ENCODE measurements around the gene NR6A1. TPM values are rescaled to one million over a fixed set of nuclear protein-coding genes. Genes with fewer than 3 reads are reported as not detected.
A peak's percentile ranks its signal among the peaks of the same experiment; 100 is the strongest.

Gene NR6A1
- total RNA-seq, 1 donor from 2014 or later = 302 TPM

GRCh38 chr9:124814164-124814535 is 43.0 kb upstream of the NR6A1 start:
- H3K4me1 Mint-ChIP-seq = peaks cover 53% of the 10 kb centered on the region
- Histone ChIP-seq H2AFZ (replicated peaks) (no peak overlapping the region), H3K9me3 (ENCODE audit: low read depth) (no peaks in the 10 kb centered on the region), H3K4me1 (peaks cover 29% of the 10 kb centered on the region), H4K20me1 (ENCODE audit: low read depth) (no peaks in the 10 kb centered on the region), H3K4me3 (no peak overlapping the region), H3K36me3 (no peaks in the 10 kb centered on the region), H3F3A (ENCODE audit: low read depth) (peaks cover 24% of the 10 kb centered on the region), H3K27ac (no peak overlapping the region), H3K9ac (no peak overlapping the region), H3K27me3 (no peaks in the 10 kb centered on the region), H3K79me2 (ENCODE audit: low read depth) (no peaks in the 10 kb centered on the region), H3K4me2 (no peak overlapping the region)
- no peaks in the 10 kb centered on the region for H3K36me3 Mint-ChIP-seq
- TF ChIP-seq, protein P1, sequence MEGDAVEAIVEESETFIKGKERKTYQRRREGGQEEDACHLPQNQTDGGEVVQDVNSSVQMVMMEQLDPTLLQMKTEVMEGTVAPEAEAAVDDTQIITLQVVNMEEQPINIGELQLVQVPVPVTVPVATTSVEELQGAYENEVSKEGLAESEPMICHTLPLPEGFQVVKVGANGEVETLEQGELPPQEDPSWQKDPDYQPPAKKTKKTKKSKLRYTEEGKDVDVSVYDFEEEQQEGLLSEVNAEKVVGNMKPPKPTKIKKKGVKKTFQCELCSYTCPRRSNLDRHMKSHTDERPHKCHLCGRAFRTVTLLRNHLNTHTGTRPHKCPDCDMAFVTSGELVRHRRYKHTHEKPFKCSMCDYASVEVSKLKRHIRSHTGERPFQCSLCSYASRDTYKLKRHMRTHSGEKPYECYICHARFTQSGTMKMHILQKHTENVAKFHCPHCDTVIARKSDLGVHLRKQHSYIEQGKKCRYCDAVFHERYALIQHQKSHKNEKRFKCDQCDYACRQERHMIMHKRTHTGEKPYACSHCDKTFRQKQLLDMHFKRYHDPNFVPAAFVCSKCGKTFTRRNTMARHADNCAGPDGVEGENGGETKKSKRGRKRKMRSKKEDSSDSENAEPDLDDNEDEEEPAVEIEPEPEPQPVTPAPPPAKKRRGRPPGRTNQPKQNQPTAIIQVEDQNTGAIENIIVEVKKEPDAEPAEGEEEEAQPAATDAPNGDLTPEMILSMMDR (IDR thresholded peaks at IDR 0.05) = no peak
- TF ChIP-seq EZH2 (IDR thresholded peaks at IDR 0.05) = no peak
- TF ChIP-seq EZH2phosphoT487 (IDR thresholded peaks at IDR 0.05) = no peak
- peak overlapping the region; percentile 87 for H3K27ac Mint-ChIP-seq
- no peaks in the 10 kb centered on the region for H3K9me3 Mint-ChIP-seq
- no peak overlapping the region for H3K4me3 Mint-ChIP-seq
- DNase-seq (ENCODE audit: low spot score) = no peak
- no peaks in the 10 kb centered on the region for H3K27me3 Mint-ChIP-seq (ENCODE audit: insufficient read depth, low read depth)

DNA sequence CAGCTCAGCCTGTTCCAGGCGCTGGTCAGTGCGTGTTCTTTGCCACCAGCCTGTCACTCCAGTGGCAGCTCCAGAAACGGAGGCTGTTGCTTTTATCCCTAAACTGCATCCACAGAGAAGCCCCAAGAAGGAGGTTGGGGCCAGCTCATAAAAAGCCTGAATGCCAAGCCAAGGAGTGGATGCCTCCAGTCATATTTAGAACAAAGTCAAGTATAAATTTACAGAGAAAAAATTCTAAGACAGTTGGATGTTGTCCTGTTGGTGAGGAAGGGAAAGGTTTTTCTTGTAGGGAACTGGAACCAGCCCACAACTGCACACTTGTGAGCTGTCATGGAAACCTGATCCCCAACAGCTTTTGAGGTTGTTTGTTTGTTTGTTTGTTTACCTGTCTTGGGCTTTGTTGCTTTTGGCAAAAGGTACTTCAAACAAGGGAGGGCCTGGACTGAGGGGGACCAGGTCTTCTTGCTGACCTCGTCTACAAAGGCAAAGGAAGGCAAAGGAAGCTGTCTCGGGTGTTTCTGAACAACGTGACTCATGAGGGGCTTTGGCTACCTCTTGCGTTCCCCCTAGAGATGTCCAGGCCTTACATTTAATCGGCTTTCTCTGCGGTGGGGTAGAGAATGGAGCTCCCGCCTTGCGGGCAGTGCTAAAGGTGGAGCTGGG is 42.5 kb upstream of the NR6A1 start:
- peak overlapping the region; percentile 87 for H3K27ac Mint-ChIP-seq
- Histone ChIP-seq H4K20me1 (ENCODE audit: low read depth) (no peaks in the 10 kb centered on the region), H3K79me2 (ENCODE audit: low read depth) (no peaks in the 10 kb centered on the region), H3K4me3 (no peak overlapping the region), H3K4me1 (peaks cover 29% of the 10 kb centered on the region), H3K9me3 (ENCODE audit: low read depth) (no peaks in the 10 kb centered on the region), H3K9ac (no peak overlapping the region), H3K4me2 (no peak overlapping the region), H3K36me3 (no peaks in the 10 kb centered on the region), H3F3A (ENCODE audit: low read depth) (peaks cover 24% of the 10 kb centered on the region), H2AFZ (replicated peaks) (no peak overlapping the region), H3K27ac (no peak overlapping the region), H3K27me3 (no peaks in the 10 kb centered on the region)
- no peak overlapping the region for H3K4me3 Mint-ChIP-seq
- no peaks in the 10 kb centered on the region for H3K36me3 Mint-ChIP-seq
- no peak for TF ChIP-seq EZH2phosphoT487 (IDR thresholded peaks at IDR 0.05)
- TF ChIP-seq, protein P1 (IDR thresholded peaks at IDR 0.05) = no peak
- TF ChIP-seq EZH2 (IDR thresholded peaks at IDR 0.05) = no peak
- H3K27me3 Mint-ChIP-seq (ENCODE audit: insufficient read depth, low read depth) = no peaks in the 10 kb centered on the region
- H3K4me1 Mint-ChIP-seq = peaks cover 53% of the 10 kb centered on the region
- H3K9me3 Mint-ChIP-seq = no peaks in the 10 kb centered on the region
- DNase-seq (ENCODE audit: low spot score) = no peak

DNA sequence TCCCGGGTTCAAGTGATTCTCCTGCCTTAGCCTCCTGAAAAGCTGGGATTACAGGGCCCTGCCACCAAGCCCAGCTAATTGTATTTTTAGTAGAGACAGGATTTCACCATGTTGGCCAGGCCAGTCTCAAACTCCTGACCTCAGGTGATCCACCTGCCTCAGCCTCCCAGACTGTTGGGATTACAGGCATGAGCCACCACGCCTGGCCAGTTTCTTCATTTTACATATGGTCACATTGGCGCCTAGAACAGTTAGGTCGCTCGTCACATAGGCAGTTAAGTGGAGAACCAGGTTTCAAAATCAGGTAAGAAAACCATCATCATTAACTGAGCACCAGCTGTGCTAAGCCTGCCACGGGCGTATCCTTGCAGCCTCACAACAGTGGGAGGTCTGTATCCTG is 41.9 kb upstream of the NR6A1 start:
- no peaks in the 10 kb centered on the region for H4K20me1 ChIP-seq (ENCODE audit: low read depth)
- H2AFZ ChIP-seq (replicated peaks) = no peak overlapping the region
- no peaks in the 10 kb centered on the region for H3K27me3 ChIP-seq
- peaks cover 29% of the 10 kb centered on the region for H3K4me1 ChIP-seq
- no peak overlapping the region for H3K27ac Mint-ChIP-seq
- H3K4me1 Mint-ChIP-seq = peaks cover 53% of the 10 kb centered on the region
- no peak overlapping the region for H3K4me3 Mint-ChIP-seq
- DNase-seq (ENCODE audit: low spot score) = no peak
- peaks cover 24% of the 10 kb centered on the region for H3F3A ChIP-seq (ENCODE audit: low read depth)
- H3K36me3 Mint-ChIP-seq = no peaks in the 10 kb centered on the region
- H3K36me3 ChIP-seq = no peaks in the 10 kb centered on the region
- TF ChIP-seq EZH2 (IDR thresholded peaks at IDR 0.05) (no peak), EZH2phosphoT487 (IDR thresholded peaks at IDR 0.05) (no peak)
- TF ChIP-seq, protein P1 (IDR thresholded peaks at IDR 0.05) = no peak
- no peaks in the 10 kb centered on the region for H3K9me3 ChIP-seq (ENCODE audit: low read depth)
- no peaks in the 10 kb centered on the region for H3K9me3 Mint-ChIP-seq
- no peak overlapping the region for H3K4me3 ChIP-seq
- no peak overlapping the region for H3K9ac ChIP-seq
- no peak overlapping the region for H3K4me2 ChIP-seq
- H3K27me3 Mint-ChIP-seq (ENCODE audit: insufficient read depth, low read depth) = no peaks in the 10 kb centered on the region
- H3K79me2 ChIP-seq (ENCODE audit: low read depth) = no peaks in the 10 kb centered on the region
- no peak overlapping the region for H3K27ac ChIP-seq

Measured in neural progenitor cell (in vitro differentiated cells).